Measurements from ENCODE around the gene UNC93B1. TPM values are rescaled to one million over a fixed set of nuclear protein-coding genes. Genes with fewer than 3 reads are reported as not detected.

The UNC93B1 gene
- polyA plus RNA-seq, 1 experiment: 11.3 TPM

DNA sequence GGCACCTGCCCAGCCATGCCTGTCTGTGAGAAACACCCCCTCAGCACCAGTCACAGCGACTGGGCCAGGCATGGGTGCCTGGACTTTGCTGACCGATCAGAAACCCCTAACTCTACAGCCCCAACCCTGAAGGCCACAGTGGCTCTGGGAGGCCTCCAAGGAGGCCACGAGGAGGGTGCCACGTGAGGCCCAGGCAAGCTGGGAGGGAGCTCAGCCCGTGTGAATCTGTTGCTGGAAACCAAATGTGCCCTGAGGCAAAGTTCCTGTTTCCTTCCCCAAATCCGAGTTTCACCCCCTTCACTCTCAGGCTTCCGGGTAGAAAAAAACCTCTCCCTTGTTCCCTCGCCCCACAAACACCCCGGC is 1.3 kb downstream of the UNC93B1 start:
- Histone ChIP-seq H3K27me3 (ENCODE audit: control insufficient read depth, insufficient read depth, low read length) (no peaks in the 10 kb centered on the region), H3K4me3 (ENCODE audit: low read depth, low read length) (no peak overlapping the region), H3K27ac (ENCODE audit: low read depth, low read length) (no peak overlapping the region), H3K9me3 (ENCODE audit: control insufficient read depth, insufficient read depth, low read length) (no peaks in the 10 kb centered on the region; the same call in 1 of the 2 replicates)
- TF ChIP-seq, protein P1, sequence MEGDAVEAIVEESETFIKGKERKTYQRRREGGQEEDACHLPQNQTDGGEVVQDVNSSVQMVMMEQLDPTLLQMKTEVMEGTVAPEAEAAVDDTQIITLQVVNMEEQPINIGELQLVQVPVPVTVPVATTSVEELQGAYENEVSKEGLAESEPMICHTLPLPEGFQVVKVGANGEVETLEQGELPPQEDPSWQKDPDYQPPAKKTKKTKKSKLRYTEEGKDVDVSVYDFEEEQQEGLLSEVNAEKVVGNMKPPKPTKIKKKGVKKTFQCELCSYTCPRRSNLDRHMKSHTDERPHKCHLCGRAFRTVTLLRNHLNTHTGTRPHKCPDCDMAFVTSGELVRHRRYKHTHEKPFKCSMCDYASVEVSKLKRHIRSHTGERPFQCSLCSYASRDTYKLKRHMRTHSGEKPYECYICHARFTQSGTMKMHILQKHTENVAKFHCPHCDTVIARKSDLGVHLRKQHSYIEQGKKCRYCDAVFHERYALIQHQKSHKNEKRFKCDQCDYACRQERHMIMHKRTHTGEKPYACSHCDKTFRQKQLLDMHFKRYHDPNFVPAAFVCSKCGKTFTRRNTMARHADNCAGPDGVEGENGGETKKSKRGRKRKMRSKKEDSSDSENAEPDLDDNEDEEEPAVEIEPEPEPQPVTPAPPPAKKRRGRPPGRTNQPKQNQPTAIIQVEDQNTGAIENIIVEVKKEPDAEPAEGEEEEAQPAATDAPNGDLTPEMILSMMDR (IDR thresholded peaks at IDR 0.05; ENCODE audit: low read depth, low read length): no peak
- POLR2A ChIA-PET: interaction anchor here (0.9 kb wide), 1 partner anchor 38 kb away, joined by 3 read pairs; no protein-coding TSS in a partner anchor
- DNase-seq (ENCODE audit: low read depth, low spot score): no peak
- CTCF ChIA-PET: interaction anchor here (1.1 kb wide), 1 partner anchor 9 kb away, joined by 4 read pairs; no protein-coding TSS in a partner anchor

DNA sequence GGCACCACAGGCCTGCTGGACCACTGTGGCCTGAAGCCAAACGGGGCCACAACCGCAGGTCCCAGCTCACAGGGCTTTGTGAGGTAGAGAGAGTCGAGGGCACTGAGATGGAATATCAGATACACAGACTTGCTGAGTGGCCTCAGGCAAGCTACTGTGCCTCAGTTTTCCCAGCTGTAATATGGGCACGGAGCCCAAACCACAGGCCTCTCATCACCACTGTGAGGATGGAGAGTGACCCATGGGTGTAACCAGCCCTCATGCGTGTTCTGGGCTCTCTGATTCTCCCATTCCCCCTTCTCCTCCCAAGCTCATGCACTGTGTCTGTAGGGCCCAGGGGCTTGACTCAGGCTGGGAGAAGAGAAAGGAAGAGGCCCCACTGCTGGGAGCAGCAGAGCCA is 4.2 kb downstream of the UNC93B1 start:
- DNase-seq (ENCODE audit: low read depth, low spot score): no peak
- H3K27ac ChIP-seq (ENCODE audit: low read depth, low read length): no peak overlapping the region
- H3K27me3 ChIP-seq (ENCODE audit: control insufficient read depth, insufficient read depth, low read length): no peaks in the 10 kb centered on the region
- ChIA-PET POLR2A (no interaction called here), CTCF (no interaction called here)
- TF ChIP-seq, protein P1 (IDR thresholded peaks at IDR 0.05; ENCODE audit: low read depth, low read length): no peak
- H3K4me3 ChIP-seq (ENCODE audit: low read depth, low read length): no peak overlapping the region
- H3K9me3 ChIP-seq (ENCODE audit: control insufficient read depth, insufficient read depth, low read length): peaks cover 5% of the 10 kb centered on the region; the same call in 1 of the 2 replicates

DNA sequence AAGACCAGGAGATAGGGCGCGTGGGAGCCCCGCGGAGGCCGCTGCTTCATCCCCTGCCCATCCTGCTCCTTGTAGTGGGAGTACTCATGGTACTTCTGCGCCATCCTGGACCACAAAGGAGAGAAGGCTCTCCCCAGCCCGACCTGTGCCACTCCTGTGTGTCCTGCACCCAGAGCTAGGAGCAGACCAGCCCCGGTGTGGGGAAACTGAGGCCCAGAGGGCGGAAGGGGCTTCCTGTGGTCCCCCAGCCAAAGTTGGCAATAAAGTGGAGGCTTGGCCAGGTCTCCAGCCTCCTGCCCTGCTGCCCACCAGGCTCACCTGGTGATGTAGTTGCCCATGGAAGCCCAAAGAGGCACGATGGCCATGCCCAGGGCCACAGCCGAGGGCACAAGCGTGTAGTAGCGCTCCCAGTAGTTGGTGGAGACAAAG is 4.7 kb downstream of the UNC93B1 start:
- Histone ChIP-seq H3K9me3 (ENCODE audit: control insufficient read depth, insufficient read depth, low read length) (peaks cover 5% of the 10 kb centered on the region; the same call in 1 of the 2 replicates), H3K27me3 (ENCODE audit: control insufficient read depth, insufficient read depth, low read length) (no peaks in the 10 kb centered on the region), H3K4me3 (ENCODE audit: low read depth, low read length) (no peak overlapping the region), H3K27ac (ENCODE audit: low read depth, low read length) (no peak overlapping the region)
- CTCF ChIA-PET: no interaction called here
- POLR2A ChIA-PET: no interaction called here
- DNase-seq (ENCODE audit: low read depth, low spot score): no peak
- TF ChIP-seq, protein P1 (IDR thresholded peaks at IDR 0.05; ENCODE audit: low read depth, low read length): no peak

DNA sequence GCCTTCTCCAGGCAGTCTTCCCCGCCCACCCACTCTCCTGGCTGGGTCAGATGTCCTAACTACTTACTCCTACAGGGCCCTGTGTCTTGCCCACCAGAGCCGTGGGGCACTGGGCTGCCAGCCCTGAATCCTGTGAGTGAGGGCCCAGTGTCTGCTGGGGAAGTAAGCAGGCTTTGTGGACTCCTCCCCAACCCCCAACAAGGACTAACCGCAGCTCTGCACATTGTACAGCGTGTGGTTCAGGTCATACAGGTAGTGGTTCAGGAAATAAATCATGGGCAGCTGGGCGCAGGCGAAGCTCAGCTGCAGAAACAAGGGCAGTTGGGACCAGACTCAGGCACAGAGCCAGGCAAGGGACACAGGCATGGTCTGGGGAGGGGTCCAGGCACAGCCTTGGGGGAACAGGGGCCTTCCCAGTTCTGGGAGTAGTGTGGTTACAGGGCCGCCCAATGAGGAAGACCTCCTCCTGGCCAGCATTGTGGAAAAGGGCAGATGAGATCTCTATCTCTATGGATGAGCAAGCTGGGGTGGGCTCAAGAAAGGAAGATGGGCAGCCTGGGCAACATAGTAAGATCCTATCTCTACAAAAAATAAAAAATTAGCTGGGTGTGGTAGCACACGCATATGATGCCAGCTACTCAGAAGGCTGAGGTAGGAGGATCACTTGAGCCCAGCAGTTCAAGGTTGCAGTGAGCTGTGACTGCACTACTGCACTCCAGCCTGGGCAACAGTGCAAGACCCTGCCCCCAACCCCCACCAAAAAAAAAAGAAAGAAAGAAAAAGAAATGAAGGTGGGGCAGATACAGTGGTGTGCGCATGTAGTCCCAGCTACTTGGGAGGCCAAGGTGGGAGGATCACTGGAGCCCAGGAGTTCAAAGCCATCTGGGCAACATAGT is 5.5 kb downstream of the UNC93B1 start:
- H3K27ac ChIP-seq (ENCODE audit: low read depth, low read length): no peak overlapping the region
- TF ChIP-seq, protein P1 (IDR thresholded peaks at IDR 0.05; ENCODE audit: low read depth, low read length): no peak
- ChIA-PET POLR2A (no interaction called here), CTCF (no interaction called here)
- DNase-seq (ENCODE audit: low read depth, low spot score): no peak
- no peak overlapping the region for H3K4me3 ChIP-seq (ENCODE audit: low read depth, low read length)
- peaks cover 5% of the 10 kb centered on the region; the same call in 1 of the 2 replicates for H3K9me3 ChIP-seq (ENCODE audit: control insufficient read depth, insufficient read depth, low read length)
- no peaks in the 10 kb centered on the region for H3K27me3 ChIP-seq (ENCODE audit: control insufficient read depth, insufficient read depth, low read length)

DNA sequence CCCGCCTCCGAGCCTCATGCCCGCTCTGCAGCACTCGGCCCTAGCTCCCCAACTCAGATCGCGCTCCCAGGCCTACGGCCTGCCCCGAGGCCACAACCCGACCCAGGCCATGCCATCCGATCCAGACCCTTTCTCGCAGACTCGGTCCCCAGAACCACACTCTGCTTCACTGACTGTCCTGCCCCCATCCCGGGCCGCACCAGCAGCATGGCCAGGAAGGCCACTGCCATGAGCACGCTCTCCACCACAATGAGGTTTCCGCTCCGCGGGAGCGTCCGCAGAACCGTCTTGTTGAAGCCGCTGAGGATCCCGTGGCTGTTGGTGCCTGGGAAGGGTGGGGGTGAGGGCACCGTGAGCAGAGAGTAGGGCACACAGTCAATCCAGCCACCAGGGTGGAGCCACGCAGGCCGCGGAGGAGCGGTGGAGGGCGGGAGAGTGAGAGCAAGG is 6.4 kb downstream of the UNC93B1 start:
- no peak overlapping the region for H3K27ac ChIP-seq (ENCODE audit: low read depth, low read length)
- TF ChIP-seq, protein P1 (IDR thresholded peaks at IDR 0.05; ENCODE audit: low read depth, low read length): no peak
- H3K27me3 ChIP-seq (ENCODE audit: control insufficient read depth, insufficient read depth, low read length): no peaks in the 10 kb centered on the region
- ChIA-PET POLR2A (no interaction called here), CTCF (no interaction called here)
- peaks cover 5% of the 10 kb centered on the region; the same call in 1 of the 2 replicates for H3K9me3 ChIP-seq (ENCODE audit: control insufficient read depth, insufficient read depth, low read length)
- no peak for DNase-seq (ENCODE audit: low read depth, low spot score)
- H3K4me3 ChIP-seq (ENCODE audit: low read depth, low read length): no peak overlapping the region

Measured in AG04450 (cell line).